ENCODE measurements around the gene SFXN5. TPM values are rescaled to one million over a fixed set of nuclear protein-coding genes. Genes with fewer than 3 reads are reported as not detected.

The SFXN5 gene
- total RNA-seq, 6 experiments from 2014 or later, result 10.2 to 17.0 (median 14.7) TPM

- Mint-ChIP-seq H3K27ac (peak overlapping the region; percentile 90), H3K36me3 (ENCODE audit: low read depth) (peaks cover 27% of the 10 kb centered on the region)
- no peak for DNase-seq
These were observed 8.0 kb downstream of the SFXN5 start for GRCh38 chr2:73063472-73063871.

GRCh38 chr2:73059106-73059505 is 12.4 kb downstream of the SFXN5 start:
- H3K4me3 Mint-ChIP-seq, result no peak overlapping the region
- H3K27ac Mint-ChIP-seq, result no peak overlapping the region
- H3K36me3 Mint-ChIP-seq (ENCODE audit: low read depth), result peaks cover 21% of the 10 kb centered on the region
- H3K27me3 Mint-ChIP-seq (ENCODE audit: insufficient read depth), result peaks cover 5% of the 10 kb centered on the region; the same call in 1 of the 2 replicates
- DNase-seq, result no peak
- no peak for TF ChIP-seq CTCF (IDR thresholded peaks at IDR 0.05)
- H3K4me1 Mint-ChIP-seq (ENCODE audit: low read depth), result peaks cover 23% of the 10 kb centered on the region
- H3K9me3 Mint-ChIP-seq, result no peaks in the 10 kb centered on the region

More at GRCh38 chr2:73063472-73063871, 8.0 kb downstream of the SFXN5 start:
- Mint-ChIP-seq H3K4me1 (ENCODE audit: low read depth) (peaks cover 49% of the 10 kb centered on the region), H3K4me3 (peak overlapping the region; percentile 67), H3K9me3 (no peaks in the 10 kb centered on the region), H3K27me3 (ENCODE audit: insufficient read depth) (peaks cover 5% of the 10 kb centered on the region; the same call in 1 of the 2 replicates)
- no peak for TF ChIP-seq CTCF (IDR thresholded peaks at IDR 0.05)

- Mint-ChIP-seq H3K36me3 (ENCODE audit: low read depth) (peaks cover 25% of the 10 kb centered on the region), H3K4me1 (ENCODE audit: low read depth) (peaks cover 11% of the 10 kb centered on the region), H3K27ac (no peak overlapping the region), H3K27me3 (ENCODE audit: insufficient read depth) (peaks cover 3% of the 10 kb centered on the region; the same call in 1 of the 2 replicates), H3K9me3 (no peaks in the 10 kb centered on the region), H3K4me3 (no peak overlapping the region)
- DNase-seq, result no peak
- TF ChIP-seq CTCF (IDR thresholded peaks at IDR 0.05), result no peak
These were observed 16.5 kb downstream of the SFXN5 start for GRCh38 chr2:73054980-73055379.

GRCh38 chr2:73053316-73054114 is 18.0 kb downstream of the SFXN5 start:
- Mint-ChIP-seq H3K4me3 (no peak overlapping the region), H3K4me1 (ENCODE audit: low read depth) (peaks cover 11% of the 10 kb centered on the region), H3K9me3 (no peaks in the 10 kb centered on the region), H3K27me3 (ENCODE audit: insufficient read depth) (no peaks in the 10 kb centered on the region), H3K36me3 (ENCODE audit: low read depth) (peaks cover 24% of the 10 kb centered on the region), H3K27ac (peak overlapping the region; percentile 54; the same call in 1 of the 2 replicates)
- no peak for DNase-seq
- no peak for TF ChIP-seq CTCF (IDR thresholded peaks at IDR 0.05)

- DNase-seq, result no peak
- H3K4me3 Mint-ChIP-seq, result no peak overlapping the region
- peaks cover 11% of the 10 kb centered on the region for H3K4me1 Mint-ChIP-seq (ENCODE audit: low read depth)
- TF ChIP-seq CTCF (IDR thresholded peaks at IDR 0.05), result no peak
- H3K27me3 Mint-ChIP-seq (ENCODE audit: insufficient read depth), result peaks cover 1% of the 10 kb centered on the region; the same call in 1 of the 2 replicates
- no peaks in the 10 kb centered on the region for H3K9me3 Mint-ChIP-seq
- peaks cover 4% of the 10 kb centered on the region; the same call in 1 of the 2 replicates for H3K36me3 Mint-ChIP-seq (ENCODE audit: low read depth)
- no peak overlapping the region for H3K27ac Mint-ChIP-seq
These were observed 21.4 kb downstream of the SFXN5 start for GRCh38 chr2:73050121-73050545.
